Measurements from ENCODE around the gene C1QTNF12.

DNA sequence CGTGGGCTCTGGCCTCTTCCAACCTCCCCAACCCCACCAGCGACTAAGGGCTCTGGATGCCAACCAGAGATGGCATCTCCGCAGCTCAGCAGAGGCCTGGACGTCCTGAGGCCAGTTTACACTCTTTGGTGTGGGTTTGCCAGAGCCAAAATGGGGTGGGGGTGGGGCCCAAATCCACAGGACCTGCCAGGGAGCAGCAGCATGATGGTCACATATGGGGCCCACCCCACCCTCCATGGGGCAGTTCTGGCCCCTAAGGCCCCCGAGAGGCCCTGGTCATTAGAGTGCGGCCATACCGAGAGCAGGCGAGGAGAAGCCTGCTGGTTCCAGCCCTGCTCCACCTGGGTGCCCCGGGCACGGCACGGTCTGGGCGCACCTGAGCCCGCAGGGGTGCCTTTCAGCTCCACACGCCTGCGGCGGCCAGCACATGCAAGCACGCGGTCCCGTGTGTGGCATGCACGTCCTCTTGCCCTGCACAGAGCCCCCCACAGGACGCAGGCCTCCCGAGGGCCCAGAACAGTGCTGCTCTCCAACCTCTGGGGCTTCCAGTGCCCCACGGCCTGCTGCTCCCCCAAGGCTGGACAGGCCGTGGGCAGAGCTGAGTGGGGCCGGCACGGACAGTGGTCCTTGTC, 4.8 kb downstream of the C1QTNF12 start:
- no peak for TF ChIP-seq CTCF (IDR thresholded peaks at IDR 0.05)
- no peak for TF ChIP-seq POLR2A (IDR thresholded peaks at IDR 0.05)
